Ramos (cell line): ENCODE results near the gene CYB5R2.

ENCODE experiments used
- in situ Hi-C: fragments of 300-500 bp; cut with MboI; formaldehyde crosslinking; loops from one replicate; pipeline ENCODE4 v1.14.3; 2022; ENCODE audit warnings: low sequenced_read_pairs; ENCODE audit not compliant: unreplicated experiment

CYB5R2 gene

DNA sequence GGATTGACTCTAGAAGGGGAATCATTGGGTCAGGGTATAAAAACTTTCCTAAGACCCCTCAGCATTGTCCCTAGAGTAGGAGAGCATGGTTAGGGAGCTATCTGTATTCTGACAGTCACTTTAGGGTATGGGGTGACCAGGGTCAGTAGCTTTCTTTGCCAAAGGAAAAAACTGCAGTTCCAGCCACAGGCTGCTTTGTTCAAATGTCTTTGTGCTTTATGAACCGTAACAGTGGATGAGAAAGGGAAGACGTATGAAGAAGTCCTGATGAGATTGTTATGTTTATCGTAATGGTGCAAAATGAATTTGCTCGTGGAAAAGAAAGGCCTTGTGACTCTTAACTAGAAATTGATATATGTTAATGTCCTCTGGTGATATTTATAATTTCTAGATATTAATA is 30.0 kb downstream of the CYB5R2 start:
- in situ Hi-C loops, result no loop called here

DNA sequence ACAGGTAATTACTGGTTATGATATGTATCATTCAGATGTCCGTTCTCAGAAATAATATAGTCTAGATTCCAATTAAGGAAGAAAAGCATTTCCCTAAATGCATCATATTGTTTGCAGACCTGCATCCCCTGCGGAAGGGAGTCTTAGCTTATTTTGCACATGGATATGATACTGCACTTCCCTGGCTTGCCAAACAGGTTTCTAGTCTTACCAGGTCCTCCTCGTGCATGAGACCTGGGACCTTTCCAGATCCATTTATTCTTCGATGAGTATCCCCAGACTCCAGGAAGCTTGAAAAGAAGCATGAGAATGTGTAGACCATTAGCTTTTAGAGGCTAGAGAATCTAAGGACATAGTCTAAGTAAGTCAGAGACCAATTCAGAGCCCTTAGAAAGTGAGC is 30.6 kb downstream of the CYB5R2 start:
- in situ Hi-C loops, result no loop called here

DNA sequence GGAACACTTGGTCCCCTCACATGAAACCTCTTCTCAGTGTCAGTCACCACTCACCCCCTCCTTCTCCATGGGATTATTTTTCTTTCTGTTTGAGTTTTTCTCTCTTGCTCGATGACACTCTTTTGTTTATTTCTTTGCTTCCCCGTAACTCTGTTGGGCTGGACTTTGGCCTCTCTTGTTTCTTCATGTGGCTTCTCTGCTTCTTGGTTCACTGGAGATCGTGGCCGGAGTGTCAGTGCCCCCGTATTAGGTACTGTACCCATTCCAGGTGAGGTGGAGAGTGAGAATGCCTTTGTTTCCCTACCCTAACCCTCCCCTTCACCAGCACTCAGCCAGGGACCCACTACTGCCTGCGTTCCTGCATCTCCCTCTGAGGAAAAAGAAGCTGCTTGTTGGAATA is 32.5 kb downstream of the CYB5R2 start:
- in situ Hi-C loops, result no loop called here

DNA sequence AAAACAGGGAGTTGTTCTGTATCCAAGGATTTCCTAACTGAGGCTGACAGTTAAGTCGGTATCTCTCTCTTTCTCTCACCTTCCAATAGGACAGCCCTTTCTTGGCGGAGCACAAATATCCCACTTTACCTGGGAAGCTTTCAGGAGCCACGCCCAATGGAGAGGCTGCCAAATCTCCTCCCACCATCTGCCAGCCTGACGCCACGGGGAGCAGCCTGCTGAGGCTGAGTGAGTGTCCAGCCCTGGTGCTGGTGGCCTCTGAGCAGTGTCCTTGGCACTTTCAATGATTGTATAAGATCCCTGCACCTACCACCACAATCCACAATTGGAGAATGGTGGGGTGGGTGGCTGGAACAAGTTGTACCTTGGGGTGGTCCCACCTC is 33.7 kb downstream of the CYB5R2 start:
- in situ Hi-C loops, result no loop called here

DNA sequence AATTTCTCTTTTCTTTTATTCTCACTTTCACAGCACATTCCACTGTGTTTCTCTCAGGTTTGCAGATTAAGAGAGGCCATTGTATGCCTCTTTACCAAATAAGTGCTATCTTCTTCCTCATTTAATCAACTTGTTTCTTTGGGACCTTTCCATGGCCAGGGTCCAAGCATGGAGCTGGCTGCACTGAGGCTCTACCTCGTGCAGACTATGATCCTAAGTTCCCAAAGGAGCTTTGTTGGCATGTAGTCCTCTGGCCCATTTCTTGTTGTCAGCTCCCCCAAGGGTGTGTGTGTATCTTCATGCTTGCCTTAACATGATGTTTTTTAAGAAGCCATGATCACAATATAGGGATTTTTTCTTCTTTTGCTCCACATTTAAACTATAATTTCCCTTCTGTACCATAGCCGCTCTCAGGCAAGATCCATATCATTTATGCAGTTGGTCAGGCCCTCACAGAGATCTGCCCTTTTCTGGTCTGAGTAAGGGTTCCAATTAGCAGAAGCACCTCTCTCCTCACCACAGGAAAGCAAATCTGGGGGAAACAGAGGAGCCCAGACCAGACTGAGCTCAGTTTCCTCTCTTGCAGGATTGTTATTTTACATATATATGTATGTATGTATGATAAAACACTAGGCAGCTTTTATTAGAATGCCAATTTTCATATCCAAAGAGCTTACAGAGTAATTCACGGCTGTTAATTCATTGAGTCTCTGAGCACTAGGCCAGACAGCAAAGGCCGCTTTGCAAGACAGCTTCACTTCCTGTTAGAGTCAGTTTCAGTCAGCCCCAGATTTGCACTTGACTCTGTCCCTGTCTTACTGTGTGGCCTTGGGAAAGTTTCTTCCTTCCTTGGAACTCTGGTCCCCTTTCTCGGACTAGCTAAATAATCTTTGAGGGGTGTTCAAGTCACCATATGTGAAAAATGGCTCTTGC is 34.3 kb downstream of the CYB5R2 start:
- in situ Hi-C loops, result no loop called here

DNA sequence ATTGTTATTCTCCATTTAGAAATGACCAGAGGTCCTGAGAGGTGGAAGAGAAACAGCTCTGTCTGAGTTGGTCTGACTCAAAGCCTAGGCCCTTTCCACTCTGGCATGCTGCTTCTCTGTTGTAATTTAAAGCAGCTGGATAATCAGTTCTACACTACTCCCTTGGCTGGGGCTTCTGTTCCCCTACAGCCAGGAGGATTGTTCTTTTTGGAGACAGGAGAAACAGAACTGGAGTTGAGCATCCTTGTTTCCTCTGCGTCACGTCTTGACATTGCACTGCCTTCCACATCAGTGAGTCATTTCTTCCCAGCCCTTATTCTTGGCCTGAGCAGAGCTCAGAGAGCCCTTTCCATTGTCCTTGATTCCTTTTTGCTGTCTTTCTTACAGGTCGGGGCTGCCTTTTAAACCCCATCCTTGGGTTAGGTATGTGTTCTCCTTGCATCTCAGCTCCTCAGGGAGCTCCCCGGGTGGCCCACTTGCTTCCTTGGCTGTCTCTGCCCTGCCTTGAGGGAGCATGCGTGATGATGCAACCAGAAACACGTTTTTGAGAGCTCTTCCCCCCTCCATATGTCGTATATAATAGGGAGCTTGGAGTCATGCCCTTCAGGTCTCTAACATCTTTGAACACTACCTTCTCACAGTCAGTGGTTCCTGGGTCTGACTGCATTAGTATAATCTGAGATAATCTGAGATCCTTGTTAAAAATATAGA is 35.7 kb downstream of the CYB5R2 start:
- in situ Hi-C loops, result no loop called here

DNA sequence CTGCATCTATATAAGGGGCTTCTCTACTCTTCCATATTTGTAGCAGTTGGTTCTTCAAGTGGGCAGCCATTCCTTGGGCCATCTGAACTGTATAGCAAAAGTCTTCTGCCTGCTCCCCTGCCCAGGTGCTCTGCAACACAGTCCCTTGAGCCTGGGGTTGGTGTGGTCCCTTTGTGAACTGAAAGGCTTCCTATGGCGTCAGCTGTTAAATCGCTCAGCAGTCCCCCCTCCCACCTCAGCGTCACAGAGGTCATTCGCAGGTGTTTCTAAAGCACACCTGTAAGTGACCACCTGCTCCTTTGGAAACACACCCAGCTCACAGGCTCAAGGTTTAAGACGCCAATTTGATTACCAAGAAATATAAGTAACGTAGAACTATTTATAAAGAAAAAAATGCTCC is 37.0 kb downstream of the CYB5R2 start:
- in situ Hi-C loops, result no loop called here

DNA sequence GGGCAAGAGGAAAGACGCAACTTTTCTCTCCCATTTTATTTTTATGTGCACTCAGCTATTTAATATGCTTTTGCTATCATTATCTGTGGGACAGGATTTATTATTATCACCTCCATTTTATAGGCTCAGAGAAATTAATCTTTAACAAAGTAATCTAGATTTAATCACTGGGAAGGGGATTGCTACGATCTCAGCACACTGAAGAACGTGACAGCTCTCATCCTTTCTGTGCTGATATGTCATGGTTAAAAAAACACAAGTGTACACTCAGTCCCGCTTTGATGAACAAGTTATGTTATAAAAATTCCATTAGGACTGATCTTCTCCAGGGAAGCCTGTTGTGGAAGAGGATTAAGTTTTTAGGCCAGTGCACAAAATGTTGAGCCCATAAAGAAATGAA is 37.6 kb downstream of the CYB5R2 start:
- in situ Hi-C loops, result no loop called here

DNA sequence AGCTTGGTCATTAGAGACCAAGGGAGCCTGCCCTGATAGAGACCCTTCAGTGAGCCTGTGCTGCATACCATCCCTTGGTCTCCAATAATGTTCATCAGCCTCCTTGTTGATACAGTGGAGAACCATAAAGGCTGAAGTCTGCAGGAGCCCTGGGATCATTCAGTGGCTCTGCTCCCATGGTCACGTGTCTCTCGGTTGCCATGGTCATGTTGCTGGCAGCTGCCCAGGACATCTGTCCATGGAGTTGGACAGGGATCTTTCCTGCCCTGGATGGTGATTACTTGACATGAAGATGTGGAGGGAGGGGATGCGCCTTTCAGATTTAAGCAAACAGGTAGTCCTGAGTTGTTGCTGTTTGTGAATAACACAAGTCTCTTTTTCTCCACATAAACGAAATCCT is 38.2 kb downstream of the CYB5R2 start:
- in situ Hi-C loops, result no loop called here

DNA sequence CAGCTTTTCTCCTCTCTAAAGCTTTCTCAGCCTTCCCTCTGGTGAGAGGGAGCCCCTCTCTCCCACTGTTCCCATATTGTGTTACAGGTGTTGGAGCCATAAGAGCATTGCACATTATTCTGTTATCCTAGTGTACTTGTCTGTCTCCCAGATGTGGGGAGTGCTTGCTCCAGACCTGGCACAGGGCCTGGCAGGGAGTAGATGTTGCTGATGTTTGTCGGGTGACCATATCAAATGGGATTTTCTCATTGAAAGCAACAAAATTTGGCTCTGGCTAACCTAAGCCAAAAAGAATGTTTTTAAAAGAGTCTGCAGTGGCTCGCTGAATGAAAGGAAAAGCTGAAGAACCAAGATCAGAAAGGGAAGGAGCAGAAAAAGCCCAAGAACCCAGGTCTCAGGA is 41.1 kb downstream of the CYB5R2 start:
- in situ Hi-C loops, result no loop called here

DNA sequence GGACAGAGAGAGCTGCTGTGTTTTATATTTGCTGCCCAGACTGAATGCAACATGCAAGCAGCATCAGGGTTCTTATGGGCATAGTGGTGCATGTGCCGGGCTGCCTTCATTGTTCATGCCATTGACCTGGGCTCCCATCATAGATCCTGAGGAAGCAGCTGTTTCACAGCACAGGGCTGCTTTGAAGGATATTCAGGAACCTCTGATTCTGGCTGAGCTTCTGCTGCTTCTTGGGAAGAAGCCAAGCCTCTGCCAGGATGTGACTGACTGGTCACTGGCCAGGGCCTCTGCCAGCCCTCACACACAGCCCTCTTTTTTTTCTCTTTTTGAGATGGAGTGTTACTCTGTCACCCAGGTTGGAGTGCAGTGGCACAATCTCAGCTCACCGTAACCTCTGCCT is 43.3 kb downstream of the CYB5R2 start:
- in situ Hi-C loops, result no loop called here

DNA sequence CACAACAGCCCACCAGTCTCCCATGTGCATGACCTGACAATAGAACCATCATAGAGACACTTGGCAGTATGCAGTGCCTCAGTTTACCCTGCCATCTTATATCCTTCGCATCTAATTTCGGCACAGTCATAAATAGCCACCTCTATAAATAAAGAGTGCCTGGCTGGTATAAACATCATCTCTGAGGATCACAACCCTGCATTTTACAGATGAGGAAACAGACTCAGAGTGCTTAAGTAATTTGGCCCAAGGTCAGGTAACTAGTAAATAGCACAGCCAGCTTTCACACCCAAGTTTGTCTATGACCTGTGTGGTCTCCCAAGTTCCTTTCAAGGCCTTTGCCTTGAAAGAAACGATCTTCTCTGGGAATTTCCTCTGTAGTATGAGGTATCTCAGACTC is 44.6 kb downstream of the CYB5R2 start:
- in situ Hi-C loops, result no loop called here

DNA sequence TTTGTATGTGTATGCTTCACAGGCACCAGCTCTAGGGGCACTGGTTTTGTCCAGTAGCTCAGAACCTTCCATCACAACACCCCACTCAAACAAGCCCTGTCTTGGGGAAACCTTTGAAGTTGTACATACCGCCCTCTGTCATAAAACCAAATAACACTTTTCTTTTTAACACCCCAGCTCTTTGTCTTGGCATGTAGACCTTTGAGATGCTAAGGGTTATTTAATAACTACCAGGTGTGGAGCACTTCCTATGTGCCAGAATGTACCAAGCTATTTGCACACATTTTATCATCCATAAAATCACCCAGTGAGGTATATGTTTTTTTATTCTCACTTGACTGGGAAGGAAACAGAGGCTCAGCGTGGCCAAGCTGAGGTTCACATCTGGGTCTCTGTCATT is 50.6 kb downstream of the CYB5R2 start:
- in situ Hi-C loops, result no loop called here

DNA sequence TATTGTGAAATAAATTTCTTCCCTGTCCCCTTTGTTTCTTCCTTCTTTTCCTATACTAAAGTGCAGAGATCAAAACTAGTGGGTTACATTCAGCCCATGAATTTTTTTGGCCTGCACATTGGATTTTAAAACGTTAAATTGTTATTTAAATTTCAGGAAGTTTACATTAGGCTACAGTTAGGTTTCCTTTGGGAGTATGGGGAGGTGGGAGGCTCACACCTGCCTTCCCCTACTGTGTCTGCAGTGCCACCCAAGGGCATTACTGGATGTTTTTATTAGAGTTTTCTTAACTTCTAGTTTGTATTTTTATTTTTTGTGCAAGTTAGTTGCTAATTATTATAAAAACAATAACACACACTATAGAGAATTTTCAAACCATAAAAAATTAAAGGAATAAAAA is 51.7 kb downstream of the CYB5R2 start:
- in situ Hi-C loops, result no loop called here

DNA sequence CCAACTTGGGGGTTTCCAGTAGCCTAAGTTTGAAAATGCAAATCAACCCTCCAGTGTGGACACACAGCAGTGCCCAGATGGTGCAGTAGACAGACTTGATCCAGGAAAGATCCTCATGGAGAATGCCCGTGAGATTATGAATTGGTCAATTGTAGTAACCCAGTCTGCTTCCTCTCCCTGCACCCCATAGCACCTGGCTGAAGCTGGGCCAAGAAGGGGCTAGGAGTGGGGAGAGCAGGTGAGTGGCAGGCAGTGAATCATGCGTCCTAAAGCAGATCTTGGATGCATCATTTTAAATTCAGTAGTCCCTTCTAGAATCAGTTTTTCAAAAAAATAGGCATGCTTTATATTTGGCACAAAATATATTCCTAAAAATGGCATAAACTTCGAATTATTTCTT is 52.2 kb downstream of the CYB5R2 start:
- in situ Hi-C loops, result no loop called here

DNA sequence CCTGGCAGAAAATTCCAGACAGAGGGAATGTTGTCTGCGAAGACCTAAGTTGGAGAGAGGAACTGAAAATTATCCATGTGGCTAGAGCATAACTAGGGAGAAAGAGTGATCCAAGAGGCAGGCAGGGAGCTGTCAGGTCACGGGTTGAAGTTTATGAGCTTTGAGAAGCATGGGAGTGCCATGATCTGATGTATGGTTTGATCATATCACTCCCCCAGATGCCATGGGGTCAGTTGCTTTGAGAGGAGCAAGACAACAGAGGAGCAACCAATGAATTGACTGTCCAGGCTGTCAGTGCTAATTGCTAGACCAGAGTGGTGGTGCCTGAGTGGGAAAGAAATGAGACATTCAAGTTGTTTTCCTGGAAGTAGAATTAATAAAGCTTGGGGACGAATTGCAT is 54.0 kb downstream of the CYB5R2 start:
- in situ Hi-C loops, result no loop called here

DNA sequence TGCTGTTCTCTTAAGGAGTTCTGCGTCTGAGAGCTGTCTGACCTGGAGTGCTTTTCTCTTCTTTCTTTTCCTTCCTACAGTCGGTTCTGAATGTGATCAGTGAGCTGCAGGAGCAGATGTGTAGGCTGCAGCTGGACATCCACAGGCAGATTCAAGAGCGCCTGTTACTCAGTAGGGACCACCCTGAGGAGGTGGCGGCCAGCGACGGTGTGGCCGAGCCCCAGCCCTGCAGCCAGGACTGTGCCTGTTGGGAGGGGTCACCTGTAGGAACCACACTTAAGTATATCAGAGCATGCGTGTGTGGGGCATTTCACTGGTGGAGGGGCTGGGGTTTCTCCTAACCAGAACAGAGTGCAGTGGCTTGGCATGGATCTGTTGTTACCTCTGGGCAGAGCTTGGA is 56.3 kb downstream of the CYB5R2 start:
- in situ Hi-C loops, result no loop called here
